Prostate gland (tissue), 2 donors: ENCODE measurements around the gene TRMU.

Experiments used
- CTCF ChIP-seq, 4 experiments: fragments of 200-600 bp in 2 of 4; fragments of 450-650 bp in 2 of 4; sonication (generic) in 2 of 4; IDR thresholded peaks; 1 replicate in 3 of 4; 2 replicates in 1 of 4; pipeline ENCODE4 v1.5.1; 2016 to 2019; ENCODE audit warnings: antibody characterized with exemption in 4 of 4, mild to moderate bottlenecking in 2 of 4, moderate library complexity in 2 of 4
- POLR2A ChIP-seq: fragments of 450-650 bp; IDR thresholded peaks from one replicate; pipeline ENCODE4 v1.6.1; 2016; ENCODE audit warnings: antibody characterized with exemption, mild to moderate bottlenecking
- POLR2AphosphoS5 ChIP-seq: sonication (generic); formaldehyde crosslinking; IDR thresholded peaks from one replicate; pipeline ENCODE4 v1.6.1; 2017; ENCODE audit warnings: antibody characterized with exemption

GRCh38 chr22:46389081-46389480 lies 53.6 kb downstream of the TRMU start:
- no peak for TF ChIP-seq POLR2AphosphoS5
- no peak for TF ChIP-seq CTCF (IDR thresholded peaks at IDR 0.05)
- TF ChIP-seq POLR2A = no peak
